Neural cell (in vitro differentiated cells): Measurements from ENCODE around the gene TMEM170B.

Experiments used
- CTCF ChIP-seq: fragments of 450-650 bp; IDR thresholded peaks from 2 replicates; pipeline ENCODE4 v1.5.1; 2014; ENCODE audit warnings: antibody characterized with exemption, mild to moderate bottlenecking, moderate library complexity; ENCODE audit not compliant: poor library complexity, severe bottlenecking
- EP300 ChIP-seq: fragments of 450-650 bp; conservative IDR thresholded peaks from 2 replicates; pipeline ENCODE4 v1.6.1; 2014; ENCODE audit warnings: antibody characterized with exemption, mild to moderate bottlenecking, moderate library complexity; ENCODE audit not compliant: poor library complexity, severe bottlenecking
- EZH2 ChIP-seq: fragments of 200-600, 300-800 bp; shearing (Covaris generic), sonication (generic); IDR thresholded peaks from 2 replicates; pipeline ENCODE4 v1.6.1; 2014; ENCODE audit warnings: antibody characterized with exemption, low read length, borderline replicate concordance, mild to moderate bottlenecking; ENCODE audit not compliant: insufficient read depth, poor library complexity, severe bottlenecking
- POLR2AphosphoS5 ChIP-seq: IDR thresholded peaks from 2 replicates; pipeline ENCODE4 v1.6.1; 2012
- RAD21 ChIP-seq: fragments of 450-650 bp; conservative IDR thresholded peaks from 2 replicates; pipeline ENCODE4 v1.6.1; 2014; ENCODE audit warnings: antibody characterized with exemption, mild to moderate bottlenecking, moderate library complexity
- SMC3 ChIP-seq: fragments of 450-650 bp; conservative IDR thresholded peaks from 2 replicates; pipeline ENCODE4 v1.6.1; 2014; ENCODE audit warnings: antibody characterized with exemption, mild to moderate bottlenecking, moderate library complexity; ENCODE audit not compliant: poor library complexity
- TF ChIP-seq, protein P1 (sequence below): IDR thresholded peaks from 2 replicates; pipeline ENCODE4 v1.6.1; 2012; ENCODE audit warnings: borderline replicate concordance

DNA sequence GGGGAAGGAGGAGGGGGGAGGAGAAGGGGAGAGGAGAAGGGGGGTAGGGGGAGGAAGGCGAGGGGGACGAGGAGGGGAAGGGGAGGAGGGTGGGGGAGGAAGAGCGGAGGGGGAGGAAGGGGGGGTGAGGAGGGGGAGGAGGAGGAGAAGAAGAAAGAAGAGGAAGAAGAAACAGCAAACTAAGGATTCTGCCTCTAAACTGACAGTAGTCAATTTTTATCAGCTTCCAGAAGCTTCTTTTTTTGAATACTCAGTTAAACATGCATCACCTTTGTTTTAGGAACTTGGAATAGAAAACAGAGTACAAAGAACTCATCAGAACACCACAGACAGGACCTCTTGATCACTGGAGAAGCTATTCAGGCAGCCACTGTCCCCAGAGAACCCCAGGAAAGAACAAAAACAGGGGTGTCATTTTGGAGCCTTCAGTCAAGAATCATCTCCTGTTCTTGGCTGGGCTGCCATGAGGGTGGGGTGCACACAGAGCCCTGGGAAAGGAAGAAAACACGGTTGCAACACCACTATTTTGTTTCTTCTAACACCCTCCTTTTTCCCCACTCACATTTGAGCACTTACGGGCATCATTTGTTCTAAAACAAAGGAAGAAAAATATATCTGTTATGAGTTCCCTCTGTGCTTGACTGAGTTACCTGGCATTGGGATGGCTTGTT, 67.4 kb downstream of the TMEM170B start:
- TF ChIP-seq EZH2 (no peak), SMC3 (no peak), CTCF (no peak), EP300 (no peak), POLR2AphosphoS5 (no peak), RAD21 (no peak)
- TF ChIP-seq, protein P1, sequence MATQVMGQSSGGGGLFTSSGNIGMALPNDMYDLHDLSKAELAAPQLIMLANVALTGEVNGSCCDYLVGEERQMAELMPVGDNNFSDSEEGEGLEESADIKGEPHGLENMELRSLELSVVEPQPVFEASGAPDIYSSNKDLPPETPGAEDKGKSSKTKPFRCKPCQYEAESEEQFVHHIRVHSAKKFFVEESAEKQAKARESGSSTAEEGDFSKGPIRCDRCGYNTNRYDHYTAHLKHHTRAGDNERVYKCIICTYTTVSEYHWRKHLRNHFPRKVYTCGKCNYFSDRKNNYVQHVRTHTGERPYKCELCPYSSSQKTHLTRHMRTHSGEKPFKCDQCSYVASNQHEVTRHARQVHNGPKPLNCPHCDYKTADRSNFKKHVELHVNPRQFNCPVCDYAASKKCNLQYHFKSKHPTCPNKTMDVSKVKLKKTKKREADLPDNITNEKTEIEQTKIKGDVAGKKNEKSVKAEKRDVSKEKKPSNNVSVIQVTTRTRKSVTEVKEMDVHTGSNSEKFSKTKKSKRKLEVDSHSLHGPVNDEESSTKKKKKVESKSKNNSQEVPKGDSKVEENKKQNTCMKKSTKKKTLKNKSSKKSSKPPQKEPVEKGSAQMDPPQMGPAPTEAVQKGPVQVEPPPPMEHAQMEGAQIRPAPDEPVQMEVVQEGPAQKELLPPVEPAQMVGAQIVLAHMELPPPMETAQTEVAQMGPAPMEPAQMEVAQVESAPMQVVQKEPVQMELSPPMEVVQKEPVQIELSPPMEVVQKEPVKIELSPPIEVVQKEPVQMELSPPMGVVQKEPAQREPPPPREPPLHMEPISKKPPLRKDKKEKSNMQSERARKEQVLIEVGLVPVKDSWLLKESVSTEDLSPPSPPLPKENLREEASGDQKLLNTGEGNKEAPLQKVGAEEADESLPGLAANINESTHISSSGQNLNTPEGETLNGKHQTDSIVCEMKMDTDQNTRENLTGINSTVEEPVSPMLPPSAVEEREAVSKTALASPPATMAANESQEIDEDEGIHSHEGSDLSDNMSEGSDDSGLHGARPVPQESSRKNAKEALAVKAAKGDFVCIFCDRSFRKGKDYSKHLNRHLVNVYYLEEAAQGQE, result no peak
